Amniotic epithelial cell (primary cell): Measurements from ENCODE around the gene NEDD8.

Source experiments
- DNase-seq: peaks from one replicate; pipeline ENCODE4 v3.0.0-alpha.2; 2010; ENCODE audit warnings: low read depth

Gene NEDD8

DNA sequence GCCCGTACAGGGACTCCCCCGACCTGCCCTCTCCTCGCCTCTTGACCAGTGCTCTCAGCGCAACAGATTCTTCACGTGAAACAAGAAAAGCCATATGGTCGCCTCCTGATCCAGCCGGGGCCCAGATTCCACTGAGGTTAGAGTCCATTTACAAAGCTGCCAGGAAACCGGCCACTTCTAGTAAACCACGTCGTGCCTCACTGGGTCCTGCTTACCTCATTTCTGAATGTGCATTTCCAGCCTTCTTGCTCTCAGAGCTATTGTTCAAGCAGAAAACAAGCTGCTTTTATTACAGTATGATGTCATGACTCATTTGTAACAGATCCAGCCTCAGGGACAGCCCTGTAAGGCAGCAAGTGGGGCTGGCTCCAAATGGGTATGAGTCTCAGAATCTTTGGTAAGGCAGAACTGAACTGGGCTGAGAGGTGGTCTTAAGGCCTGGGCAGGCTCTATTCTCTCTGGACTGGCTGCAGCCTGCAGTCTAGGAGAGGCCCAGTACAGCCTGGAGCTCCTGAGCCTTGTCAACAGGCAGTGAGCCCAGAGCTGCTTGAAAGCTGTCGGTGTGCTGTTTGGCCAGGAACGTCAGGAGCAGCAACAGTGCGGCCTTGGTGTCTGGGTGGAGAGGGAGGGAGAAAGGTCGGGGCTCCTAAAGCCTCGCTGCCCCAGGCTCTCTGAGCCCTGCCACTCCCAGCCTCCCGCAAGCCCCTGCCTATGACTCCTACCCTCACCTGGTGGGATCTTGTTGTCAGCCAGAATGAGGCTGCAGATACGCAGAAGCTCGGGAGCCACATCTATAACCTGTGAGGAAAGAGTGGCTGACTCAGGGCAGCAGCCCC is 52.0 kb downstream of the NEDD8 start:
- DNase-seq, result peak; percentile 82

GRCh38 chr14:24179294-24179960 is 52.7 kb downstream of the NEDD8 start:
- DNase-seq, result no peak

GRCh38 chr14:24178399-24179178 is 53.6 kb downstream of the NEDD8 start:
- DNase-seq, result no peak

DNA sequence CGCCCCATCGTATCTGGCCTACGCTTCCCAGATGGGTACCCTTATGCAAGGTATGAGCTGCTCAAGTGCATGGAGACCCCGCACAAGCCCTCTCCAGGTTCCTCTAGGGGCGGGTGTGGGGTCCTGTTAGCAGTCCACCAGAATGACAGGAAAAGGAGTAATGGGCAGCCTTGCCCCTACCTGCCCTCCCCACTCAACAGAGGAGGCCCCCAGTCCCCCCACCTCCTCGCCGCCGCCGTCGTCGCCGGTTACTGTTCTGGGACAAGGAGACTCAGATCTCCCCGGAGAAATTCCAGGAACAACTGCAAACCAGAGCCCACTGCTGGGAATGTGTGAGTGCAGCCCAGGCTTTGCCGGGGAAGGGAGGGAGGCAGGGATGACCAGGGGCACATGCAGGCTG is 54.3 kb downstream of the NEDD8 start:
- no peak for DNase-seq

DNA sequence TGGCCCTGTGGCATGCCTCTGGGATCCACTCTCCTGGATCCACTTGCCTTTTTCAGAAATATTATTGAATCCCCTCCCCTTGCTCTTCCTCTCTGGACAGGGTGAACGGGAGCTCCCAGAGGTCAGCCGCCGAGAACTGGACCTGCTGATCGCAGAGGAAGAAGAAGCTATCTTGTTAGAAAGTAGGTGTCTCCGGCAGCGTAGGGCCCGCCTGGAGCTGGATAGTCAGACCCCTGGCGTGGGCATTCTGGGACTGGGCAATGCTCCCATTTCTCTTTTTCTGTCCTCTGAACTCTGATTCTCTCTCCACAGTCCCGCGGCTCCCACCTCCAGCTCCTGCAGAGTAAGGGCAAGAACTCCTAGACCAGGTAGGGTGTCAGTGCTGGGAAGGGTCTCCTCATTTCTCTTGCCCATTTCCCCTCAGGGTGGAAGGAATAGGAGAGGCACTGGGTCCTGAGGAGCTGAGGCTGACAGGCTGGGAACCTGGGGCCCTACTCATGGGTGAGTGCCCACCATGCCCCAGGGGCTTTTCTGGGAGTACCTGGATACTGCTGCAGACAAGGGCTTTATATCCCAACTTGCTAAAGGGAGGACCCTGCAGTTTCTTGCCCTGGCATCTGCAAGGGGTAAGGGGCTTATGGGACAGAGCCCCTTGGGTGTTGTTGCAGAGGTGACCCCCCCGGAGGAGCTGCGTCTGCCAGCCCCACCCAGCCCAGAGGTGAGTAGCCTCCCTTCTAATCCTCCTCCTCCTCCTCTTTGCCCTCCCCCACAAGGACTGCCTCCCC is 54.9 kb downstream of the NEDD8 start:
- DNase-seq, result no peak

- DNase-seq, result no peak
Measured at GRCh38 chr14:24176599-24176998, 55.6 kb downstream of the NEDD8 start.

- DNase-seq, result no peak
Measured at GRCh38 chr14:24172871-24173281, 59.3 kb downstream of the NEDD8 start.

GRCh38 chr14:24172261-24172860 is 59.8 kb downstream of the NEDD8 start:
- no peak for DNase-seq

DNA sequence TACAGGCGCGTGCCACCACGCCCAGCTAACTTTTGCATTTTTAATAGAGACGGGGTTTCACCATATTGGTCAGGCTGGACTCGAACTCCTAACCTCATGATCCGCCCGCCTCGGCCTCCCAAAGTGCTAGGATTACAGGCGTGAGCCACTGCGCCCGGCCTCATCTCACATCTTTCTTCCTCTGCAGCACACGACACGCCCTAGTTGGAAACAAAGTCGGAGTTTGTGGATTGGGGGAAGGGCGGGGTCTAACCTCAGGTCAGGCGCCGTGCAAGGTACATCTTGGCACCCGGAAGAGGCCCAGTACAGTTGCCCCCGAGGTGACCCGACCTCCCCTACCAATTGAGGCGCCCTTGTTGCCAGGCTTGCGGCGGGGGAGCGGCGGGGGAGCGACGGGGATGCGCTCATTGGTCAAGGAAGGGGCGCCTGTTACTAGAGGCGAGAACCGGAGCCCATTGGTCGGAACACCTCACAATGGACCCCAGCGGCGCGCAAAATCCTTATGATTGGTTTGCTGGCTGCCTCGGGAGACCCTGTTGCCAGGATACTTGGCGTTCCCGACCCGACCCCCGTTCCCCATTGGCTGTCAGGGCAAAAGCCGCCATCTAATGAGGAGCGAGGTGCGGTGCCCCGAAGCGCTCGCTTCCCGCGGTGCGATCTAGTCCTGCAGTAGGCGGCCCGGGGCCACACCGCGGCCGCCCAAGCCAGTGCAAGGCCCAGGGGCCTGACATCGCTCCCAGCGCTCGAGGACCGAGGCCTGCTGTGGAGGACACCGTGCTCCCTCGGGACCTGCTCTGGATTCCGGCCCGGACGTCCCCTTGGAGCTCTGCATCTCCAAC is 60.5 kb downstream of the NEDD8 start, which contains the start of gene REC8:
REC8 (plus strand) TSS at position 659 of the 839 bp plus-strand sequence. CDS start 473 bp downstream, outside the sequence.
- peak; percentile 99 for DNase-seq

DNA sequence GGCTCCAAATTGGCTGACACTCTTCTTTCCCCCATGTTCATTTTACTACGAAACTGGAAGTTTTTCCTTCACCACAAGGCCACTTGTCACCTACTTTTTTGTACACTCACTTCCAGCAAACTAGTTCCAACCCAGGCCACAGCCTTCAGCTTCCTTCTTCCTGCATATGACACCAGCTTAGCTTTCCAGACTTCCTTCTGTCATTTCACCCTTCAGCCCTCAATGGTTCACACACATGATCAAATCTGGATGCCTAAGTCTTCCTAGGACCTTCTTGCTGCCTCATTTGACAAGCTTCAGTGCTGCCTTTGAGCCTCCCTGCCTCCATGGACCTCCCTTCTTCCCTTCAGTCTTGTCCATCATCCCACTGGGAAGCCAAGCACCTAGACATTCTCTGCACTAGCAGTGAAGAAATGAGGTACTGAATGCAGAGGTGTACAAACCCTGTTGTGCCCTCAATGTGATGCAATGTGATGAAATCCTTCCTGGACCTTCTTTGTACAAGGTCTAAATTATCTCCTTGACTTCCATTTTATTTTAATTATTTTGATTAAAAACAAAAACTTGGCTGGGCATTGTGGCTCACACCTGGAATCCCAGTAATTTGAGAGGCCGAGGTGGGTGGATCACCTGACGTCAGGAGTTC is 64.6 kb downstream of the NEDD8 start:
- DNase-seq, result no peak
